SK-N-SH (cell line): ENCODE measurements around the gene DUSP9. TPM values are rescaled to one million over a fixed set of nuclear protein-coding genes. Genes with fewer than 3 reads are reported as not detected.

Source experiments
- CTCF ChIA-PET: fragments of 300-600, 350-600 bp; formaldehyde crosslinking; extraction: SDS; loops from one replicate; lab custom pipeline; 2021; lab: Yijun Ruan, JAX
- POLR2A ChIA-PET: fragments of 350-600 bp; sonication (Branson Sonifier 250); formaldehyde crosslinking; extraction: SDS; loops from one replicate; lab custom pipeline; 2020; ENCODE audit warnings: antibody characterized with exemption, inconsistent platforms; lab: Yijun Ruan, JAX
- DNase-seq: peaks from one replicate; pipeline ENCODE4 v3.0.0; 2012
- H2AFZ ChIP-seq: fragments of 200-600 bp; sonication (generic); 2 replicates; pipeline ENCODE4 v1.8.1; 2016; ENCODE audit warnings: antibody characterized with exemption, mild to moderate bottlenecking, low read depth
- H3F3A ChIP-seq: fragments of 200-600 bp; sonication (generic); replicated peaks from 2 replicates; pipeline ENCODE3; 2016; ENCODE audit warnings: antibody characterized with exemption, mild to moderate bottlenecking; ENCODE audit not compliant: insufficient read depth
- H3K27ac ChIP-seq, 2 experiments: fragments of 200-500 bp in 1 of 2; fragments of 200-600 bp in 1 of 2; sonication (Bioruptor generic) in 1 of 2; sonication (generic), shearing (Covaris generic) in 1 of 2; 2 replicates each; pipeline versions ENCODE4 v1.5.1 to v1.6.1; 2014 to 2016; ENCODE audit warnings: low read depth in 2 of 2, inconsistent platforms in 1 of 2, low read length in 1 of 2, mild to moderate bottlenecking in 1 of 2, mixed read lengths in 1 of 2
- H3K27me3 ChIP-seq: fragments of 200-600 bp; sonication (generic), shearing (Covaris generic); 2 replicates; pipeline ENCODE4 v1.6.1; 2016; ENCODE audit warnings: mixed run types; ENCODE audit not compliant: insufficient read depth
- H3K36me3 ChIP-seq, 2 experiments: fragments of 200-500 bp in 1 of 2; fragments of 200-600 bp in 1 of 2; sonication (Bioruptor generic) in 1 of 2; sonication (generic) in 1 of 2; replicated peaks in 1 of 2; 2 replicates each; pipeline versions ENCODE3 to v1.5.1; 2014 to 2016; ENCODE audit warnings: low read length in 1 of 2, mild to moderate bottlenecking in 1 of 2; ENCODE audit not compliant: insufficient read depth in 2 of 2, control insufficient read depth in 1 of 2
- H3K4me1 ChIP-seq, 2 experiments: fragments of 200-500 bp in 1 of 2; fragments of 200-600 bp in 1 of 2; sonication (Bioruptor generic) in 1 of 2; sonication (generic), shearing (Covaris generic) in 1 of 2; 2 replicates each; pipeline versions ENCODE4 v1.5.1 to v1.6.1; 2014 to 2016; ENCODE audit warnings: low read depth in 1 of 2, low read length in 1 of 2, mixed run types in 1 of 2; ENCODE audit not compliant: insufficient read depth in 2 of 2, control insufficient read depth in 1 of 2
- H3K4me2 ChIP-seq: fragments of 200-600 bp; sonication (generic), shearing (Covaris generic); 2 replicates; pipeline ENCODE4 v1.6.1; 2017; ENCODE audit warnings: mixed run types
- H3K4me3 ChIP-seq, 2 experiments: fragments of 200-500 bp in 1 of 2; fragments of 200-600 bp in 1 of 2; sonication (Bioruptor generic) in 1 of 2; sonication (generic), shearing (Covaris generic) in 1 of 2; 2 replicates each; pipeline versions ENCODE4 v1.5.1 to v1.8.1; 2014 to 2016; ENCODE audit warnings: low read depth in 2 of 2, inconsistent platforms in 1 of 2, low read length in 1 of 2, mild to moderate bottlenecking in 1 of 2, mixed read lengths in 1 of 2, moderate library complexity in 1 of 2
- H3K79me2 ChIP-seq: fragments of 200-600 bp; sonication (generic); 2 replicates; pipeline ENCODE4 v1.8.1; 2017; ENCODE audit warnings: mild to moderate bottlenecking; ENCODE audit not compliant: insufficient read depth
- H3K9ac ChIP-seq: fragments of 200-600 bp; sonication (generic); 2 replicates; pipeline ENCODE4 v1.6.1; 2017; ENCODE audit warnings: mixed run types
- H3K9me2 ChIP-seq: fragments of 200-600 bp; sonication (generic); 2 replicates; pipeline ENCODE4 v1.6.1; 2017; ENCODE audit warnings: mixed run types
- H3K9me3 ChIP-seq: fragments of 200-600 bp; sonication (generic); 2 replicates; pipeline ENCODE4 v1.6.1; 2017; ENCODE audit warnings: mixed run types, mild to moderate bottlenecking, moderate library complexity
- H4K20me1 ChIP-seq: fragments of 200-600 bp; sonication (generic); 2 replicates; pipeline ENCODE4 v1.6.1; 2017; ENCODE audit warnings: mild to moderate bottlenecking, mixed run types; ENCODE audit not compliant: insufficient read depth
- CHD2 ChIP-seq: fragments of 150-350 bp; IDR thresholded peaks from 2 replicates; pipeline ENCODE4 v1.6.1; 2018; ENCODE audit warnings: low read length; ENCODE audit not compliant: partially characterized antibody
- ELF1 ChIP-seq: IDR thresholded peaks from 2 replicates; pipeline ENCODE4 v1.4.0; 2012
- EZH2phosphoT487 ChIP-seq: fragments of 200-600 bp; sonication (generic); IDR thresholded peaks from 2 replicates; pipeline ENCODE4 v1.6.1; 2017; ENCODE audit warnings: low read depth, mixed run types, mild to moderate bottlenecking, antibody characterized with exemption, moderate library complexity, borderline replicate concordance
- FOSL2 ChIP-seq: IDR thresholded peaks from 2 replicates; pipeline ENCODE4 v1.4.0; 2012; ENCODE audit warnings: low read depth, mild to moderate bottlenecking, moderate library complexity, borderline replicate concordance
- FOXJ3 ChIP-seq: sonication (generic); formaldehyde crosslinking; IDR thresholded peaks from 2 replicates; pipeline ENCODE4 v1.5.1; 2020; ENCODE audit warnings: mild to moderate bottlenecking, missing genetic modification reagents
- GABPA ChIP-seq: IDR thresholded peaks from 2 replicates; pipeline ENCODE4 v1.4.0; 2012; ENCODE audit warnings: low read depth, mild to moderate bottlenecking
- MEF2A ChIP-seq: IDR thresholded peaks from 2 replicates; pipeline ENCODE4 v1.4.0; 2012; ENCODE audit warnings: low read depth, borderline replicate concordance
- NRF1 ChIP-seq: IDR thresholded peaks from 2 replicates; pipeline ENCODE4 v1.6.1; 2012; ENCODE audit warnings: low read depth, mild to moderate bottlenecking, low read length
- RAD21 ChIP-seq: IDR thresholded peaks from 2 replicates; pipeline ENCODE4 v1.6.1; 2012; ENCODE audit warnings: mild to moderate bottlenecking, low read length
- RCOR1 ChIP-seq: fragments of 150-350 bp; IDR thresholded peaks from 2 replicates; pipeline ENCODE4 v1.6.1; 2017; ENCODE audit warnings: antibody characterized with exemption, low read length
- RXRA ChIP-seq: IDR thresholded peaks from 2 replicates; pipeline ENCODE4 v1.4.0; 2012; ENCODE audit warnings: low read depth, mild to moderate bottlenecking, borderline replicate concordance
- SIN3A ChIP-seq: IDR thresholded peaks from 2 replicates; pipeline ENCODE4 v1.6.1; 2012; ENCODE audit warnings: low read depth, mild to moderate bottlenecking, low read length, moderate library complexity, borderline replicate concordance
- TAF1 ChIP-seq: IDR thresholded peaks from 2 replicates; pipeline ENCODE4 v1.6.1; 2012; ENCODE audit warnings: low read depth, mild to moderate bottlenecking, low read length, moderate library complexity, borderline replicate concordance
- TEAD4 ChIP-seq: IDR thresholded peaks from 2 replicates; pipeline ENCODE4 v1.4.0; 2012; ENCODE audit warnings: mild to moderate bottlenecking, borderline replicate concordance; ENCODE audit not compliant: insufficient read depth
- WGBS: methylation state at CpG from one replicate; pipeline ENCODE4 v1.1.6; 2017; ENCODE audit warnings: low lambda C conversion rate; 5-methylcytosine and 5-hydroxymethylcytosine counted together
- polyA plus RNA-seq, 3 experiments: library from polyadenylated mRNA; depleted of rRNA; stranded (reverse); fragments of >200 nt; gene quantifications; 2 replicates each; pipeline ENCODE4 v1.2.3, GENCODE V29; 2012
- TF ChIP-seq, protein P1 (sequence below): IDR thresholded peaks from 2 replicates; pipeline ENCODE4; 2012
- TF ChIP-seq, protein P2 (sequence below): IDR thresholded peaks from 2 replicates; pipeline ENCODE4 v1.4.0; 2012; ENCODE audit warnings: low read depth, borderline replicate concordance
- TF ChIP-seq, protein P3 (sequence below): IDR thresholded peaks from 2 replicates; pipeline ENCODE4 v1.6.1; 2012; ENCODE audit warnings: mild to moderate bottlenecking, low read depth, low read length, moderate library complexity
- TF ChIP-seq, protein P4 (sequence below): IDR thresholded peaks from 2 replicates; pipeline ENCODE4 v1.4.0; 2012; ENCODE audit warnings: low read depth, borderline replicate concordance

Gene DUSP9
- polyA plus RNA-seq, 1 of the 3 experiments (the other 2 are of a cell fraction): 0.05 TPM

DNA sequence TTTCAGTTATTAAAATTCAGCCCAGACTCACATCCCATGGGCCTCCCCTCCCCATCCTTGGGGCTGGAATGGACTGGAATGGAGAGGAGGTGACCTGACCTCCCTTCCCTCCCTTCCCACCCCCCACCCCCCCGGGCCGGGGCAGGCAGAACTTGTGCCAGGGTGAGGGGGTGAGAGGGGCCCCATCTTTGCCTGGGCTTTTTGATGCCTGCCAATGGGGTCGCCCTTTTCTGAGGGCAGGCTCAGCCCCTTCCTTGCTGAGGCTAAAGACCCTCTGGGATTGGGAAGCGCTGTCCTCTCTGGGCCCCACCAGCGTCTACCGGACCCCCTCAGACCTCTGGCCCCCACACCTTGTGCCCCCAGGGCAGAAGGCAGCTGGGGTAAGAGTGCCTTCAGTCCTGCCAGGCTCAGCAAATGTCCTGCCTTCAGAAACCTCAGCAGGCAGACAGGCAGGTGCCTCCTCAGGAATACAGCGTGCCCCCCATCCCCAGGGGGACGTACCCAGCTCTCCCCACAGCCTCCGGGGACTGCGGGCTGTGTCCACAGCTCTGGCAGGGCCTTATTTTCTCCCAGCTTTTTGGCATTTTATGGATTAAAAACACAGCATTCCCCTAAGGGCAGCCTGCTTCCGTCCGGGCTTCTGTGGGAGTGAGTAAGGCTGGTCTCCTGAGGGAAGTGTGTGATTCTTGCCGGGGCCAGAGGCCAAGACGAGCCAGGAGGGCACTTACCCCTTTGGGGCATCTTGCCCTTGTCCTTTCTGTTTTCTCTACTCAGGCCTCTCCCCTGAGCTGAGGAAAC, 35.5 kb upstream of the DUSP9 start:
- no peak overlapping the region for H2AFZ ChIP-seq
- no peak overlapping the region for H3K9ac ChIP-seq
- no peak for DNase-seq
- no peaks in the 10 kb centered on the region for H3K9me3 ChIP-seq
- no peaks in the 10 kb centered on the region for H3K9me2 ChIP-seq
- CTCF ChIA-PET: interaction anchor here (1.1 to 13.0 kb wide), 13 partner anchors 12 to 95 kb away, joined by 3 to 128 read pairs (median 10); partner anchors contain the start of genes CCNQ and DUSP9
- no peaks in the 10 kb centered on the region for H3K36me3 ChIP-seq
- no peak overlapping the region for H3K4me2 ChIP-seq
- 38% methylated on average over 9 of the region's 14 CpGs for WGBS
- no peaks in the 10 kb centered on the region for H3K79me2 ChIP-seq
- H3K27ac ChIP-seq: no peak overlapping the region
- no peak overlapping the region for H3K4me3 ChIP-seq
- peaks cover 68% of the 10 kb centered on the region for H3K27me3 ChIP-seq
- no peaks in the 10 kb centered on the region for H3F3A ChIP-seq
- H4K20me1 ChIP-seq: no peaks in the 10 kb centered on the region
- H3K4me1 ChIP-seq: peaks cover 0 to 10% of the 10 kb centered on the region in 2 experiments; a peak in 1 of 4 replicates
- TF ChIP-seq, protein P1, sequence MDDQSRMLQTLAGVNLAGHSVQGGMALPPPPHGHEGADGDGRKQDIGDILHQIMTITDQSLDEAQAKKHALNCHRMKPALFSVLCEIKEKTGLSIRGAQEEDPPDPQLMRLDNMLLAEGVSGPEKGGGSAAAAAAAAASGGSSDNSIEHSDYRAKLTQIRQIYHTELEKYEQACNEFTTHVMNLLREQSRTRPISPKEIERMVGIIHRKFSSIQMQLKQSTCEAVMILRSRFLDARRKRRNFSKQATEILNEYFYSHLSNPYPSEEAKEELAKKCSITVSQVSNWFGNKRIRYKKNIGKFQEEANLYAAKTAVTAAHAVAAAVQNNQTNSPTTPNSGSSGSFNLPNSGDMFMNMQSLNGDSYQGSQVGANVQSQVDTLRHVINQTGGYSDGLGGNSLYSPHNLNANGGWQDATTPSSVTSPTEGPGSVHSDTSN: no peak
- TF ChIP-seq, protein P2, sequence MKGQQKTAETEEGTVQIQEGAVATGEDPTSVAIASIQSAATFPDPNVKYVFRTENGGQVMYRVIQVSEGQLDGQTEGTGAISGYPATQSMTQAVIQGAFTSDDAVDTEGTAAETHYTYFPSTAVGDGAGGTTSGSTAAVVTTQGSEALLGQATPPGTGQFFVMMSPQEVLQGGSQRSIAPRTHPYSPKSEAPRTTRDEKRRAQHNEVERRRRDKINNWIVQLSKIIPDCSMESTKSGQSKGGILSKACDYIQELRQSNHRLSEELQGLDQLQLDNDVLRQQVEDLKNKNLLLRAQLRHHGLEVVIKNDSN: no peak
- TF ChIP-seq CHD2: no peak
- no peak for TF ChIP-seq FOSL2
- POLR2A ChIA-PET: interaction anchor here (0.6 to 1.2 kb wide), 2 partner anchors 13 to 361 kb away, joined by 3 read pairs; no protein-coding TSS in a partner anchor

DNA sequence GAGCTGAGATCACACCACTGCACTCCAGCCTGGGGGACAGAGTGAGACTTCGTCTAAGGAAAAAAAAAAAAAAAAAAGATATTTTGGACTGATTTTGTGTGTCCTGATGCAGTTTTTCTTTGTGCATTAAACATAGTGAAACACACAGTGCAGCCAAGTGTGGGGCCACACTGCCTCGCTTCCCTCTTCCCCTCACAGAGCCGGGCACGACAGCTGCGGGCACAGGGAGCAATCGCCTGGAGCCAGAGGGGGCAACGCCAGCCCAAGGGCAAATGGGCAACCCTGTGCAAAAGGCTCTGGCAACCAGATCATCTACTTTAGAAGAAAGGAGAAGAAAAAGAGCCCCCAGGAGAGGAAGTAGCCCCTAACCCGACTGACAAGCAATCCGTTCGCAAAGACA, 34.6 kb upstream of the DUSP9 start:
- ChIA-PET POLR2A (no interaction called here), CTCF (interaction anchor here (1.6 to 13.0 kb wide), 3 partner anchors 31 to 57 kb away, joined by 3 to 128 read pairs (median 27); no protein-coding TSS in a partner anchor)
- no peak overlapping the region for H3K4me2 ChIP-seq
- H3K4me3 ChIP-seq: no peak overlapping the region
- H3K9me3 ChIP-seq: no peaks in the 10 kb centered on the region
- WGBS: 53% methylated on average over 10 of the region's 10 CpGs
- DNase-seq: no peak
- no peak overlapping the region for H2AFZ ChIP-seq
- H3K27ac ChIP-seq: no peak overlapping the region
- no peaks in the 10 kb centered on the region for H4K20me1 ChIP-seq
- H3K9me2 ChIP-seq: no peaks in the 10 kb centered on the region
- peaks cover 62% of the 10 kb centered on the region for H3K27me3 ChIP-seq
- peaks cover 0 to 10% of the 10 kb centered on the region in 2 experiments; a peak in 1 of 4 replicates for H3K4me1 ChIP-seq
- H3K79me2 ChIP-seq: no peaks in the 10 kb centered on the region
- H3F3A ChIP-seq: no peaks in the 10 kb centered on the region
- no peaks in the 10 kb centered on the region for H3K36me3 ChIP-seq
- H3K9ac ChIP-seq: no peak overlapping the region
- TF ChIP-seq NRF1 (no peak), SIN3A (no peak), RXRA (no peak), RCOR1 (no peak), EZH2phosphoT487 (no peak), FOXJ3 (no peak), RAD21 (no peak), GABPA (no peak), ELF1 (no peak), MEF2A (no peak), TEAD4 (no peak), TAF1 (no peak)
- TF ChIP-seq, protein P3, sequence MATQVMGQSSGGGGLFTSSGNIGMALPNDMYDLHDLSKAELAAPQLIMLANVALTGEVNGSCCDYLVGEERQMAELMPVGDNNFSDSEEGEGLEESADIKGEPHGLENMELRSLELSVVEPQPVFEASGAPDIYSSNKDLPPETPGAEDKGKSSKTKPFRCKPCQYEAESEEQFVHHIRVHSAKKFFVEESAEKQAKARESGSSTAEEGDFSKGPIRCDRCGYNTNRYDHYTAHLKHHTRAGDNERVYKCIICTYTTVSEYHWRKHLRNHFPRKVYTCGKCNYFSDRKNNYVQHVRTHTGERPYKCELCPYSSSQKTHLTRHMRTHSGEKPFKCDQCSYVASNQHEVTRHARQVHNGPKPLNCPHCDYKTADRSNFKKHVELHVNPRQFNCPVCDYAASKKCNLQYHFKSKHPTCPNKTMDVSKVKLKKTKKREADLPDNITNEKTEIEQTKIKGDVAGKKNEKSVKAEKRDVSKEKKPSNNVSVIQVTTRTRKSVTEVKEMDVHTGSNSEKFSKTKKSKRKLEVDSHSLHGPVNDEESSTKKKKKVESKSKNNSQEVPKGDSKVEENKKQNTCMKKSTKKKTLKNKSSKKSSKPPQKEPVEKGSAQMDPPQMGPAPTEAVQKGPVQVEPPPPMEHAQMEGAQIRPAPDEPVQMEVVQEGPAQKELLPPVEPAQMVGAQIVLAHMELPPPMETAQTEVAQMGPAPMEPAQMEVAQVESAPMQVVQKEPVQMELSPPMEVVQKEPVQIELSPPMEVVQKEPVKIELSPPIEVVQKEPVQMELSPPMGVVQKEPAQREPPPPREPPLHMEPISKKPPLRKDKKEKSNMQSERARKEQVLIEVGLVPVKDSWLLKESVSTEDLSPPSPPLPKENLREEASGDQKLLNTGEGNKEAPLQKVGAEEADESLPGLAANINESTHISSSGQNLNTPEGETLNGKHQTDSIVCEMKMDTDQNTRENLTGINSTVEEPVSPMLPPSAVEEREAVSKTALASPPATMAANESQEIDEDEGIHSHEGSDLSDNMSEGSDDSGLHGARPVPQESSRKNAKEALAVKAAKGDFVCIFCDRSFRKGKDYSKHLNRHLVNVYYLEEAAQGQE: no peak
- TF ChIP-seq, protein P4, sequence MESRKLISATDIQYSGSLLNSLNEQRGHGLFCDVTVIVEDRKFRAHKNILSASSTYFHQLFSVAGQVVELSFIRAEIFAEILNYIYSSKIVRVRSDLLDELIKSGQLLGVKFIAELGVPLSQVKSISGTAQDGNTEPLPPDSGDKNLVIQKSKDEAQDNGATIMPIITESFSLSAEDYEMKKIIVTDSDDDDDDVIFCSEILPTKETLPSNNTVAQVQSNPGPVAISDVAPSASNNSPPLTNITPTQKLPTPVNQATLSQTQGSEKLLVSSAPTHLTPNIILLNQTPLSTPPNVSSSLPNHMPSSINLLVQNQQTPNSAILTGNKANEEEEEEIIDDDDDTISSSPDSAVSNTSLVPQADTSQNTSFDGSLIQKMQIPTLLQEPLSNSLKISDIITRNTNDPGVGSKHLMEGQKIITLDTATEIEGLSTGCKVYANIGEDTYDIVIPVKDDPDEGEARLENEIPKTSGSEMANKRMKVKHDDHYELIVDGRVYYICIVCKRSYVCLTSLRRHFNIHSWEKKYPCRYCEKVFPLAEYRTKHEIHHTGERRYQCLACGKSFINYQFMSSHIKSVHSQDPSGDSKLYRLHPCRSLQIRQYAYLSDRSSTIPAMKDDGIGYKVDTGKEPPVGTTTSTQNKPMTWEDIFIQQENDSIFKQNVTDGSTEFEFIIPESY: no peak
